Measurements from ENCODE around the gene FICD. TPM values are rescaled to one million over a fixed set of nuclear protein-coding genes. Genes with fewer than 3 reads are reported as not detected.
"Not testable (repeated sequence)": the region's sequence is repeated elsewhere in the genome, so short reads cannot be mapped to it uniquely, and the experiment has no call there.

FICD gene
- total and polyA plus RNA-seq, 4 donors = 3.5 to 17.1 (median 7.1) TPM

GRCh38 chr12:108548954-108549521 is 34.0 kb downstream of the FICD start:
- no peak for TF ChIP-seq CTCF (IDR thresholded peaks at IDR 0.05; ENCODE audit: control extremely low read depth, extremely low read depth)
- Histone ChIP-seq H3K27ac (ENCODE audit: low read depth in 1 of 2, low read length in 1 of 2) (no peak overlapping the region), H3K9me3 (ENCODE audit: control insufficient read depth in 4 of 4, insufficient read depth in 3 of 4, low read length in 3 of 4) (no peaks in the 10 kb centered on the region), H3K36me3 (ENCODE audit: control insufficient read depth in 4 of 4, insufficient read depth in 4 of 4, low read length in 4 of 4) (peaks cover 10 to 44% (median 23%) of the 10 kb centered on the region in 4 donors), H3K4me3 (no peak overlapping the region), H3K27me3 (ENCODE audit: control insufficient read depth in 3 of 3, insufficient read depth in 3 of 3, low read length in 2 of 3) (no peaks in the 10 kb centered on the region), H3K4me1 (ENCODE audit: control insufficient read depth in 5 of 5, insufficient read depth in 5 of 5, low read length in 5 of 5) (peaks cover 0 to 3% (median 0%) of the 10 kb centered on the region in 5 donors), H3K9ac (ENCODE audit: insufficient read depth in 1 of 2, low read length in 2 of 2) (no peak overlapping the region)
- 69 to 75% methylated on average over 7 of the region's 7 CpGs for WGBS, 2 donors
- DNase-seq (no peak), ATAC-seq (ENCODE audit: insufficient read depth, low FRiP score) (no peak)

- no peaks in the 10 kb centered on the region for H3K9me3 ChIP-seq (ENCODE audit: control insufficient read depth in 4 of 4, insufficient read depth in 3 of 4, low read length in 3 of 4)
- ATAC-seq (ENCODE audit: insufficient read depth, low FRiP score) (no peak), DNase-seq (no peak)
- 64 to 68% methylated on average over 5 of the region's 5 CpGs for WGBS, 2 donors
- TF ChIP-seq CTCF (IDR thresholded peaks at IDR 0.05; ENCODE audit: control extremely low read depth, extremely low read depth) = no peak
- peaks cover 0 to 3% (median 0%) of the 10 kb centered on the region in 5 donors for H3K4me1 ChIP-seq (ENCODE audit: control insufficient read depth in 5 of 5, insufficient read depth in 5 of 5, low read length in 5 of 5)
- no peaks in the 10 kb centered on the region for H3K27me3 ChIP-seq (ENCODE audit: control insufficient read depth in 3 of 3, insufficient read depth in 3 of 3, low read length in 2 of 3)
- H3K4me3 ChIP-seq = no peak overlapping the region
- no peak overlapping the region for H3K27ac ChIP-seq (ENCODE audit: low read depth in 1 of 2, low read length in 1 of 2)
- H3K9ac ChIP-seq (ENCODE audit: insufficient read depth in 1 of 2, low read length in 2 of 2) = no peak overlapping the region
- H3K36me3 ChIP-seq (ENCODE audit: control insufficient read depth in 4 of 4, insufficient read depth in 4 of 4, low read length in 4 of 4) = peaks cover 3 to 24% (median 9%) of the 10 kb centered on the region in 4 donors
Observed at GRCh38 chr12:108551535-108551934, 36.5 kb downstream of the FICD start.

GRCh38 chr12:108553799-108554198 is 38.7 kb downstream of the FICD start:
- H3K9ac ChIP-seq (ENCODE audit: insufficient read depth in 1 of 2, low read length in 2 of 2) = no peak overlapping the region
- H3K27ac ChIP-seq (ENCODE audit: low read depth in 1 of 2, low read length in 1 of 2) = no peak overlapping the region
- no peaks in the 10 kb centered on the region for H3K27me3 ChIP-seq (ENCODE audit: control insufficient read depth in 3 of 3, insufficient read depth in 3 of 3, low read length in 2 of 3)
- H3K4me1 ChIP-seq (ENCODE audit: control insufficient read depth in 5 of 5, insufficient read depth in 5 of 5, low read length in 5 of 5) = peaks cover 0 to 5% (median 3%) of the 10 kb centered on the region in 5 donors
- H3K36me3 ChIP-seq (ENCODE audit: control insufficient read depth in 4 of 4, insufficient read depth in 4 of 4, low read length in 4 of 4) = peaks cover 3 to 13% (median 5%) of the 10 kb centered on the region in 4 donors
- ATAC-seq (ENCODE audit: insufficient read depth, low FRiP score) (no peak), DNase-seq (no peak)
- no peak overlapping the region for H3K4me3 ChIP-seq
- no peaks in the 10 kb centered on the region for H3K9me3 ChIP-seq (ENCODE audit: control insufficient read depth in 4 of 4, insufficient read depth in 3 of 4, low read length in 3 of 4)
- no peak for TF ChIP-seq CTCF (IDR thresholded peaks at IDR 0.05; ENCODE audit: control extremely low read depth, extremely low read depth)
- WGBS, 2 donors = 91 to 96% methylated on average over 5 of the region's 5 CpGs

- not testable (repeated sequence) for ATAC-seq (ENCODE audit: insufficient read depth, low FRiP score); H3K27me3 ChIP-seq (ENCODE audit: control insufficient read depth in 3 of 3, insufficient read depth in 3 of 3, low read length in 2 of 3); H3K4me3 ChIP-seq; DNase-seq; H3K9me3 ChIP-seq (ENCODE audit: control insufficient read depth in 4 of 4, insufficient read depth in 3 of 4, low read length in 3 of 4); H3K9ac ChIP-seq (ENCODE audit: insufficient read depth in 1 of 2, low read length in 2 of 2); H3K27ac ChIP-seq (ENCODE audit: low read depth in 1 of 2, low read length in 1 of 2)
- Histone ChIP-seq H3K4me1 (ENCODE audit: control insufficient read depth in 5 of 5, insufficient read depth in 5 of 5, low read length in 5 of 5) (peaks cover 0 to 15% (median 10%) of the 10 kb centered on the region in 5 donors), H3K36me3 (ENCODE audit: control insufficient read depth in 4 of 4, insufficient read depth in 4 of 4, low read length in 4 of 4) (peaks cover 0 to 10% (median 2%) of the 10 kb centered on the region in 4 donors)
- 91 to 95% methylated on average over 9 of the region's 9 CpGs for WGBS, 2 donors
Observed at GRCh38 chr12:108555383-108555782, 40.3 kb downstream of the FICD start.
